ENCODE results near the gene LINGO3. TPM values are rescaled to one million over a fixed set of nuclear protein-coding genes. Genes with fewer than 3 reads are reported as not detected.

Gene LINGO3
- total and polyA plus RNA-seq, 2 of the 8 experiments (the other 6 are each of a cell fraction or from before 2014, with no cell fraction given): 0.59 TPM; not detected in 1

DNA sequence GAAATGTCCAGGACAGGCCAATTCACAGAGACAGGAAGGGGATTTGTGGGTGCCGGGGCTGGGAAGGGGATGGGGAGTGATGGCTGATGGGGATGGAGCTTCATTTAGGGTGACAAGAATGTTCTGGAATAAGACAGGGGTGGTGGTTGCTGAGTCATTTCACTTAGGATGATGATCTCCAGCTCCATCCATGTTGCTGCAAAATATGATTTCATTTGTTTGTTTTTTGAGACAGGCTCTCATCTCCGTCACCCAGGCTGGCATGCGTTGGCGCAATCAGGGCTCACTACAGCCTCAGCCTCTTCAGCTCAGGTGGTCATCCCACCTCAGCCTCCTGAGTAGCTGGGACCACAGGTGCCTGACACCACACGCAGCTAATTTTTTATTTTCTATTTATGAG is 48.6 kb downstream of the LINGO3 start:
- no peak overlapping the region for H2BK12ac ChIP-seq (ENCODE audit: low read depth, low read length)
- H2BK15ac ChIP-seq (ENCODE audit: low read length): no peak overlapping the region
- no peak overlapping the region for H3K27ac ChIP-seq (ENCODE audit: low read depth, low read length)
- H3K79me2 ChIP-seq (ENCODE audit: control insufficient read depth in 1 of 2, insufficient read depth in 2 of 2, low read length in 2 of 2): no peaks in the 10 kb centered on the region
- DNase-seq (ENCODE audit: low read depth in 1 of 2, low spot score in 2 of 2) (no peak), FAIRE-seq (no peak)
- no peak overlapping the region for H3K18ac ChIP-seq (ENCODE audit: extremely low read depth, low read length)
- no peak overlapping the region for H4K5ac ChIP-seq (ENCODE audit: insufficient read length, low read depth, low read length)
- H3K9ac ChIP-seq (replicated peaks in 1 of 4; ENCODE audit: extremely low read depth in 1 of 4, low read depth in 3 of 4, low read length in 3 of 4): no peak overlapping the region; a peak in 1 of 7 replicates
- WGBS, 2 experiments (ENCODE audit: extremely low coverage in 1 of 2, insufficient coverage in 1 of 2, insufficient read length in 1 of 2, insufficient replicate concordance in 2 of 2, low coverage in 1 of 2, low lambda C conversion rate in 2 of 2, missing lambda C conversion rate in 1 of 2): 92% methylated on average over 5 of the region's 5 CpGs; no CpG with 5 or more reads in 1 of the 2 experiments
- H2BK20ac ChIP-seq (ENCODE audit: low read length): no peak overlapping the region
- no peaks in the 10 kb centered on the region for H3K79me1 ChIP-seq (ENCODE audit: low read depth, low read length)
- H4K8ac ChIP-seq (ENCODE audit: extremely low read depth, insufficient read depth, low read length): no peak overlapping the region
- ChIA-PET POLR2A (ENCODE audit: partially characterized antibody) (interaction anchor here (0.6 to 23.4 kb wide), 5 partner anchors 4 to 58 kb away, joined by 3 to 330 read pairs (median 206); partner anchors contain the start of genes AMH, JSRP1 and SF3A2), CTCF (ENCODE audit: partially characterized antibody) (interaction anchor here (0.6 to 5.9 kb wide), 10 partner anchors 14 to 372 kb away, joined by 3 to 35 read pairs (median 4); partner anchors contain the start of genes LINGO3, LMNB2 and PLEKHJ1)
- no peak overlapping the region for H3K4ac ChIP-seq (replicated peaks; ENCODE audit: insufficient read length, low read depth, low read length)
- no peak overlapping the region for H2AK5ac ChIP-seq (ENCODE audit: low read depth, low read length)
- TF ChIP-seq, protein P1, sequence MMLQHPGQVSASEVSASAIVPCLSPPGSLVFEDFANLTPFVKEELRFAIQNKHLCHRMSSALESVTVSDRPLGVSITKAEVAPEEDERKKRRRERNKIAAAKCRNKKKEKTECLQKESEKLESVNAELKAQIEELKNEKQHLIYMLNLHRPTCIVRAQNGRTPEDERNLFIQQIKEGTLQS (IDR thresholded peaks at IDR 0.05; ENCODE audit: insufficient read depth, low read depth, low read length): no peak
- TF ChIP-seq BACH1 (IDR thresholded peaks at IDR 0.05; ENCODE audit: low read length) (no peak), SIRT6 (IDR thresholded peaks at IDR 0.05; ENCODE audit: low read length) (no peak), SP2 (IDR thresholded peaks at IDR 0.05; ENCODE audit: low read length) (no peak)
- H2AFZ ChIP-seq (ENCODE audit: low read length): no peak overlapping the region
- H4K91ac ChIP-seq (replicated peaks; ENCODE audit: insufficient read length, low read length): no peak overlapping the region
- H3K9me3 ChIP-seq (ENCODE audit: insufficient read depth in 2 of 2, low read depth in 1 of 2, low read length in 1 of 2): no peaks in the 10 kb centered on the region
- H3K4me3 ChIP-seq (ENCODE audit: extremely low read depth in 1 of 4, insufficient read depth in 2 of 4, low read depth in 3 of 4, low read length in 4 of 4): no peak overlapping the region
- no peak overlapping the region for H3K4me2 ChIP-seq (ENCODE audit: insufficient read depth in 1 of 2, low read depth in 2 of 2, low read length in 2 of 2)
- no peak overlapping the region for H3K14ac ChIP-seq (ENCODE audit: insufficient read length)
- H4K20me1 ChIP-seq (replicated peaks in 1 of 2; ENCODE audit: control insufficient read depth in 1 of 2, insufficient read depth in 2 of 2, low read length in 2 of 2): no peaks in the 10 kb centered on the region
- no peak overlapping the region for H2BK120ac ChIP-seq (replicated peaks; ENCODE audit: low read depth, low read length)
- H3K36me3 ChIP-seq (ENCODE audit: control insufficient read depth in 2 of 4, insufficient read depth in 4 of 4, low read length in 3 of 4): no peaks in the 10 kb centered on the region
- H2BK5ac ChIP-seq (ENCODE audit: low read depth, low read length): no peak overlapping the region
- H3K23ac ChIP-seq (ENCODE audit: insufficient read length): no peak overlapping the region
- H3K27me3 ChIP-seq (replicated peaks in 1 of 4; ENCODE audit: control insufficient read depth in 3 of 4, extremely low read depth in 1 of 4, insufficient read depth in 3 of 4, low read length in 3 of 4): peaks cover 0 to 1% (median under 1%) of the 10 kb centered on the region in 4 experiments; a peak in 4 of 7 replicates
- no peak overlapping the region for H3K56ac ChIP-seq (replicated peaks; ENCODE audit: insufficient read length, low read depth, low read length)
- no peaks in the 10 kb centered on the region for H3K23me2 ChIP-seq (ENCODE audit: low read depth, low read length)
- peaks cover 0 to 3% (median 0%) of the 10 kb centered on the region in 4 experiments; a peak in 2 of 7 replicates for H3K4me1 ChIP-seq (replicated peaks in 1 of 4; ENCODE audit: control insufficient read depth in 3 of 4, insufficient read depth in 4 of 4, low read length in 3 of 4)
